Activated CD4-positive, CD25-positive, alpha-beta regulatory T cell treated with anti-CD3 and anti-CD28 coated beads, Interleukin-2, amount 50 U/mL, for 16 hours (primary cell): ENCODE measurements around the gene GDPD3.
"Not testable (repeated sequence)": the region's sequence is repeated elsewhere in the genome, so short reads cannot be mapped to it uniquely, and the experiment has no call there.

ENCODE experiments used
- DNase-seq: peaks from one replicate; pipeline ENCODE4 v3.0.0-alpha.2; 2020; ENCODE audit warnings: low read depth, low spot score

Gene GDPD3

GRCh38 chr16:30124985-30125379, 11.6 kb upstream of the GDPD3 start:
- DNase-seq, result no peak

GRCh38 chr16:30122604-30123160, 9.3 kb upstream of the GDPD3 start:
- DNase-seq, result no peak

- no peak for DNase-seq
Measured at GRCh38 chr16:30121741-30122571, 8.6 kb upstream of the GDPD3 start.

GRCh38 chr16:30120340-30121105, 7.2 kb upstream of the GDPD3 start:
- no peak for DNase-seq

- no peak for DNase-seq
Measured at GRCh38 chr16:30119428-30119827, 6.1 kb upstream of the GDPD3 start.

GRCh38 chr16:30117768-30118167, 4.4 kb upstream of the GDPD3 start:
- DNase-seq, result no peak

- DNase-seq, result no peak
Measured at GRCh38 chr16:30116291-30117207, 3.2 kb upstream of the GDPD3 start.

GRCh38 chr16:30115238-30115637, 1.9 kb upstream of the GDPD3 start:
- DNase-seq, result no peak

GRCh38 chr16:30114833-30115232, 1.5 kb upstream of the GDPD3 start:
- not testable (repeated sequence) for DNase-seq

GRCh38 chr16:30114411-30114810, 1.1 kb upstream of the GDPD3 start:
- DNase-seq, result no peak

GRCh38 chr16:30113711-30114333, 485 bp upstream of the GDPD3 start:
- no peak for DNase-seq

- DNase-seq, result no peak
Measured at GRCh38 chr16:30112197-30113030, 923 bp downstream of the GDPD3 start.

- DNase-seq, result no peak
Measured at GRCh38 chr16:30110661-30111060, 2.7 kb downstream of the GDPD3 start.

GRCh38 chr16:30108059-30108850, 5.1 kb downstream of the GDPD3 start:
- no peak for DNase-seq

GRCh38 chr16:30104492-30104891, 8.8 kb downstream of the GDPD3 start:
- no peak for DNase-seq

GRCh38 chr16:30104090-30104489, 9.2 kb downstream of the GDPD3 start:
- no peak for DNase-seq

GRCh38 chr16:30096862-30097563, 16.3 kb downstream of the GDPD3 start:
- no peak for DNase-seq

GRCh38 chr16:30096105-30096861, 17.1 kb downstream of the GDPD3 start, which contains the start of gene YPEL3:
Gene YPEL3 (minus strand): TSS chr16:30096213. CDS start chr16:30095482, 731 bp downstream.
- DNase-seq, result peak; percentile 76
